ENCODE results near the gene SMARCD1.

The SMARCD1 gene

DNA sequence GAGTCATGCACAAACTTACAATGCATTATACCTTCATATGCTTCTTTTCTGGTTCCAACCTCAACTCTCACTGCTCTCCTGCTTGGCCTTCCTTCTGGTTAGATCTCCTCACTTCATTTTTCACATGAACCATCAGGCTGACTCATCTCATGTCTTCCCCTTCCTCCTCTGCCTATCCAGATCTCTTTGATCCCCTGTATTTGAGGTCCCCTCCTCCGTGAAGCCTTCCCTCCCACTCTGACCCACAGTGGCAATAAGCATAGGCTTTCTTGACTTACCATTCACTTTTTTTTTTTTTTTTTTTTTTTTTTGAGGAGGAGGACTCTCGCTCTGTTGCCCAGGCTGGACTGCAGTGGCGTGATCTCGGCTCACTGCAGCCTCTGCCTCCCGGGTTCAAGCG lies 42.4 kb upstream of the SMARCD1 start:
- H3K27me3 ChIP-seq (ENCODE audit: insufficient read depth, low read length), result no peaks in the 10 kb centered on the region; the same call in 1 of the 2 replicates
- H3K4me3 ChIP-seq (ENCODE audit: low read depth, low read length, poor library complexity, severe bottlenecking), result no peak overlapping the region
- H3K36me3 ChIP-seq (ENCODE audit: insufficient read depth, low read length), result no peaks in the 10 kb centered on the region
- H4K20me1 ChIP-seq (ENCODE audit: insufficient read depth, low read length), result no peaks in the 10 kb centered on the region
- H3F3A ChIP-seq (ENCODE audit: insufficient read depth, low read length), result no peaks in the 10 kb centered on the region
- no peaks in the 10 kb centered on the region for H3K79me2 ChIP-seq (ENCODE audit: insufficient read depth, low read length)
- no peak for TF ChIP-seq EZH2 (IDR thresholded peaks at IDR 0.05; ENCODE audit: borderline replicate concordance, low read length)
- TF ChIP-seq, protein P1, sequence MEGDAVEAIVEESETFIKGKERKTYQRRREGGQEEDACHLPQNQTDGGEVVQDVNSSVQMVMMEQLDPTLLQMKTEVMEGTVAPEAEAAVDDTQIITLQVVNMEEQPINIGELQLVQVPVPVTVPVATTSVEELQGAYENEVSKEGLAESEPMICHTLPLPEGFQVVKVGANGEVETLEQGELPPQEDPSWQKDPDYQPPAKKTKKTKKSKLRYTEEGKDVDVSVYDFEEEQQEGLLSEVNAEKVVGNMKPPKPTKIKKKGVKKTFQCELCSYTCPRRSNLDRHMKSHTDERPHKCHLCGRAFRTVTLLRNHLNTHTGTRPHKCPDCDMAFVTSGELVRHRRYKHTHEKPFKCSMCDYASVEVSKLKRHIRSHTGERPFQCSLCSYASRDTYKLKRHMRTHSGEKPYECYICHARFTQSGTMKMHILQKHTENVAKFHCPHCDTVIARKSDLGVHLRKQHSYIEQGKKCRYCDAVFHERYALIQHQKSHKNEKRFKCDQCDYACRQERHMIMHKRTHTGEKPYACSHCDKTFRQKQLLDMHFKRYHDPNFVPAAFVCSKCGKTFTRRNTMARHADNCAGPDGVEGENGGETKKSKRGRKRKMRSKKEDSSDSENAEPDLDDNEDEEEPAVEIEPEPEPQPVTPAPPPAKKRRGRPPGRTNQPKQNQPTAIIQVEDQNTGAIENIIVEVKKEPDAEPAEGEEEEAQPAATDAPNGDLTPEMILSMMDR (IDR thresholded peaks at IDR 0.05; ENCODE audit: low read length), result no peak
- no peaks in the 10 kb centered on the region for H3K4me1 ChIP-seq (ENCODE audit: insufficient read depth, low read length, severe bottlenecking)
- no peak overlapping the region for H3K9ac ChIP-seq (ENCODE audit: low read length)
- no peak overlapping the region for H3K27ac ChIP-seq (ENCODE audit: low read depth, low read length, poor library complexity, severe bottlenecking)
- no peaks in the 10 kb centered on the region for H3K9me2 ChIP-seq (ENCODE audit: low read depth, low read length)
- H3K4me2 ChIP-seq (ENCODE audit: low read length), result no peak overlapping the region
- no peak overlapping the region for H2AFZ ChIP-seq (ENCODE audit: low read length)
- no peaks in the 10 kb centered on the region for H3K9me3 ChIP-seq (ENCODE audit: low read length)

DNA sequence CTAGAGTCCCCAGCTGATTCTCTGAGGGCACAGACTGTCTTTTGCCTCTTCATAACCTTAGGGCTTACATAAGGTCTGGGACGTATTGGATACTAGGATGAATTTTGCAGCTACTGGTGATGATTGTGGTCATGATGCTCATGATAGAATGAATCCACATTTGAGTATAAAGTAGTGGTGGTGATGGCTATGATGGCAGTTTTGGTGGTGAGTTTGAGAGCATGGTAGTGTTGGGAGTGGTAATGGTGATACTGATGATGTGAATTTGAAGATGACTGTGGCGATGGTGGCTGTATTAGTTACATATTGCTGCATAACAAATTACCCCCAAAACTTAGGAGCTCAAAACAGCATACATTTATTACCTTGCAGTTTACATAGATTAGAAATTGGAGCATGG lies 41.8 kb upstream of the SMARCD1 start:
- H3K9me2 ChIP-seq (ENCODE audit: low read depth, low read length), result no peaks in the 10 kb centered on the region
- no peaks in the 10 kb centered on the region for H3K79me2 ChIP-seq (ENCODE audit: insufficient read depth, low read length)
- H3K4me2 ChIP-seq (ENCODE audit: low read length), result no peak overlapping the region
- H3K9me3 ChIP-seq (ENCODE audit: low read length), result no peaks in the 10 kb centered on the region
- no peak overlapping the region for H3K27ac ChIP-seq (ENCODE audit: low read depth, low read length, poor library complexity, severe bottlenecking)
- no peak overlapping the region for H3K4me3 ChIP-seq (ENCODE audit: low read depth, low read length, poor library complexity, severe bottlenecking)
- no peaks in the 10 kb centered on the region for H3K4me1 ChIP-seq (ENCODE audit: insufficient read depth, low read length, severe bottlenecking)
- no peak overlapping the region for H3K9ac ChIP-seq (ENCODE audit: low read length)
- TF ChIP-seq EZH2 (IDR thresholded peaks at IDR 0.05; ENCODE audit: borderline replicate concordance, low read length), result no peak
- TF ChIP-seq, protein P1 (IDR thresholded peaks at IDR 0.05; ENCODE audit: low read length), result no peak
- H3K27me3 ChIP-seq (ENCODE audit: insufficient read depth, low read length), result no peaks in the 10 kb centered on the region; the same call in 1 of the 2 replicates
- H3F3A ChIP-seq (ENCODE audit: insufficient read depth, low read length), result no peaks in the 10 kb centered on the region
- no peak overlapping the region for H2AFZ ChIP-seq (ENCODE audit: low read length)
- no peaks in the 10 kb centered on the region for H3K36me3 ChIP-seq (ENCODE audit: insufficient read depth, low read length)
- no peaks in the 10 kb centered on the region for H4K20me1 ChIP-seq (ENCODE audit: insufficient read depth, low read length)

DNA sequence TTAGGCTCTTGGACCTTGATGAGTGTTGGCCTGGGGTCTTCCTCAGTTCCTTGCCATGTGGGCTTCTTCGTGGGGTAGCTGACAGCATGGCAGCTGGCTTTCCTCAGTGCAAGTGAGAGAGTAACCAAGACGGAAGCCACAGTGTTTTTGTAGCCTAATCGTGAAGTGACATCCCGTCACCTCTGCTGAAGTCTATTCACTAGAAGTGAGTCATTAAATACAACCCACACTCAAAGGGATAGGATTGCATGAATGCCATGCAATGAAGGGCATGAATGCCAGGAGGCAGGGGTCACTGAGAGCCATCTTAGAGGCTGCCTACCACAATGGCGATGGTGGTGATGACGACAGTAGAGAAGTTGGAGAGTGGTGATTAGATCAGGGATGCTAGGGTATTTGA lies 41.3 kb upstream of the SMARCD1 start:
- Histone ChIP-seq H3K27me3 (ENCODE audit: insufficient read depth, low read length) (no peaks in the 10 kb centered on the region; the same call in 1 of the 2 replicates), H3K4me2 (ENCODE audit: low read length) (no peak overlapping the region), H3F3A (ENCODE audit: insufficient read depth, low read length) (no peaks in the 10 kb centered on the region), H3K9me3 (ENCODE audit: low read length) (no peaks in the 10 kb centered on the region), H3K36me3 (ENCODE audit: insufficient read depth, low read length) (no peaks in the 10 kb centered on the region), H3K9me2 (ENCODE audit: low read depth, low read length) (no peaks in the 10 kb centered on the region), H3K9ac (ENCODE audit: low read length) (no peak overlapping the region), H3K27ac (ENCODE audit: low read depth, low read length, poor library complexity, severe bottlenecking) (no peak overlapping the region), H3K4me3 (ENCODE audit: low read depth, low read length, poor library complexity, severe bottlenecking) (no peak overlapping the region), H2AFZ (ENCODE audit: low read length) (no peak overlapping the region), H3K4me1 (ENCODE audit: insufficient read depth, low read length, severe bottlenecking) (no peaks in the 10 kb centered on the region), H4K20me1 (ENCODE audit: insufficient read depth, low read length) (no peaks in the 10 kb centered on the region), H3K79me2 (ENCODE audit: insufficient read depth, low read length) (no peaks in the 10 kb centered on the region)
- TF ChIP-seq, protein P1 (IDR thresholded peaks at IDR 0.05; ENCODE audit: low read length), result no peak
- no peak for TF ChIP-seq EZH2 (IDR thresholded peaks at IDR 0.05; ENCODE audit: borderline replicate concordance, low read length)
